Breast epithelium (tissue), 3 donors: ENCODE measurements around the gene CPED1.

Source experiments
- CTCF ChIP-seq, 3 donors: fragments of 450-650 bp; IDR thresholded peaks; one replicate each; pipeline ENCODE4 v1.5.1; 2016 to 2017; ENCODE audit warnings: antibody characterized with exemption in 3 of 3, mild to moderate bottlenecking in 3 of 3, moderate library complexity in 3 of 3
- POLR2A ChIP-seq: fragments of 450-650 bp; IDR thresholded peaks from one replicate; pipeline ENCODE4 v1.6.1; 2016; ENCODE audit warnings: antibody characterized with exemption, mild to moderate bottlenecking, moderate library complexity
- POLR2AphosphoS5 ChIP-seq, 3 donors: sonication (generic); formaldehyde crosslinking; IDR thresholded peaks; one replicate each; pipeline ENCODE4 v1.6.1; 2017; ENCODE audit warnings: antibody characterized with exemption in 3 of 3

GRCh38 chr7:121331048-121331447 lies 342.5 kb downstream of the CPED1 start:
- no peak for TF ChIP-seq CTCF (IDR thresholded peaks at IDR 0.05)
- TF ChIP-seq POLR2A, result no peak
- no peak for TF ChIP-seq POLR2AphosphoS5 (IDR thresholded peaks at IDR 0.05)
